GM12873 (cell line): ENCODE data around the gene ABHD12B.

Experiments used
- TF ChIP-seq, protein P1 (sequence below): IDR thresholded peaks from 2 replicates; pipeline ENCODE4 v1.5.1; 2012; ENCODE audit warnings: low read depth, mild to moderate bottlenecking, moderate library complexity, low read length, control low read depth; ENCODE audit not compliant: insufficient read depth; ENCODE audit errors: missing control alignments

The ABHD12B gene, protein sequence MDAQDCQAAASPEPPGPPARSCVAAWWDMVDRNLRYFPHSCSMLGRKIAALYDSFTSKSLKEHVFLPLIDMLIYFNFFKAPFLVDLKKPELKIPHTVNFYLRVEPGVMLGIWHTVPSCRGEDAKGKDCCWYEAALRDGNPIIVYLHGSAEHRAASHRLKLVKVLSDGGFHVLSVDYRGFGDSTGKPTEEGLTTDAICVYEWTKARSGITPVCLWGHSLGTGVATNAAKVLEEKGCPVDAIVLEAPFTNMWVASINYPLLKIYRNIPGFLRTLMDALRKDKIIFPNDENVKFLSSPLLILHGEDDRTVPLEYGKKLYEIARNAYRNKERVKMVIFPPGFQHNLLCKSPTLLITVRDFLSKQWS

DNA sequence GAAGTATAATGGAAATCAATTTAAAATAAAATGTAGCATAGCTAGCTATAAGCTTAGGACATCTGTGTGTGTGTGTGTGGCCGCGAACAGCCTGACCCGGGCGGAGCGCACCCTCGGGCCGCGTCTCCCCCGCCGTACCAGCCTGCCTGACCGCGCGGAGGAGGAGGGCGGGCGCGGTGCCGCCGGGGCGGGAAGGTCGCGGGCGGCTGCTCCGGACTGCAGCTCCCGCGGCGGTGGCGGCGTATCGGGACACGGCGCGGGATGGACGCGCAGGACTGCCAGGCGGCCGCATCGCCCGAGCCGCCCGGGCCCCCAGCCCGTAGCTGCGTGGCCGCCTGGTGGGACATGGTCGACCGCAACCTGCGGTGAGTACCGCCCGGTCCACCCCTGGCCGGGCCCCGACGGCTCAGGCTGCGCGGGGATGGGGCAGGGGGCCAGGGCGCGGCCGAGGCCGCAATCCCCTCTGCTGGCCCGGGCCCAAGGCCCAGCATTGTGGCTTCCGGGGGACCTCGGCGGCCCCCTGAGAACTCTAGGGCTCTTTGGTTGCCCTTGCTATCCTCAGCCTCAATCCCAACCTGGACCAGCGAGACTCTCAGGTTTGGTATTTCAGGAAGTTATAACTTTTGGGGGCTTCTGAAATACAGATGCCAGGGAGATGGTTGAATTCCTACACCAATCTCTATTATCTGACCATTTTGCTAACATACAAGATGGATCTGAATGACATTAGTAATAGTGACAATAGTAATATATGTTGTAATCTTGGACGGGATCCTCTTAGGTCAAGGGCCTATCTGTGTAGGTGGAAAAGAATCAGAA is at the start of gene ABHD12B:
Gene ABHD12B, plus strand, starts transcription at position 140 of the 819 bp plus-strand sequence. Its CDS starts 122 bp downstream, at position 262.
- TF ChIP-seq, protein P1, sequence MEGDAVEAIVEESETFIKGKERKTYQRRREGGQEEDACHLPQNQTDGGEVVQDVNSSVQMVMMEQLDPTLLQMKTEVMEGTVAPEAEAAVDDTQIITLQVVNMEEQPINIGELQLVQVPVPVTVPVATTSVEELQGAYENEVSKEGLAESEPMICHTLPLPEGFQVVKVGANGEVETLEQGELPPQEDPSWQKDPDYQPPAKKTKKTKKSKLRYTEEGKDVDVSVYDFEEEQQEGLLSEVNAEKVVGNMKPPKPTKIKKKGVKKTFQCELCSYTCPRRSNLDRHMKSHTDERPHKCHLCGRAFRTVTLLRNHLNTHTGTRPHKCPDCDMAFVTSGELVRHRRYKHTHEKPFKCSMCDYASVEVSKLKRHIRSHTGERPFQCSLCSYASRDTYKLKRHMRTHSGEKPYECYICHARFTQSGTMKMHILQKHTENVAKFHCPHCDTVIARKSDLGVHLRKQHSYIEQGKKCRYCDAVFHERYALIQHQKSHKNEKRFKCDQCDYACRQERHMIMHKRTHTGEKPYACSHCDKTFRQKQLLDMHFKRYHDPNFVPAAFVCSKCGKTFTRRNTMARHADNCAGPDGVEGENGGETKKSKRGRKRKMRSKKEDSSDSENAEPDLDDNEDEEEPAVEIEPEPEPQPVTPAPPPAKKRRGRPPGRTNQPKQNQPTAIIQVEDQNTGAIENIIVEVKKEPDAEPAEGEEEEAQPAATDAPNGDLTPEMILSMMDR = no peak

DNA sequence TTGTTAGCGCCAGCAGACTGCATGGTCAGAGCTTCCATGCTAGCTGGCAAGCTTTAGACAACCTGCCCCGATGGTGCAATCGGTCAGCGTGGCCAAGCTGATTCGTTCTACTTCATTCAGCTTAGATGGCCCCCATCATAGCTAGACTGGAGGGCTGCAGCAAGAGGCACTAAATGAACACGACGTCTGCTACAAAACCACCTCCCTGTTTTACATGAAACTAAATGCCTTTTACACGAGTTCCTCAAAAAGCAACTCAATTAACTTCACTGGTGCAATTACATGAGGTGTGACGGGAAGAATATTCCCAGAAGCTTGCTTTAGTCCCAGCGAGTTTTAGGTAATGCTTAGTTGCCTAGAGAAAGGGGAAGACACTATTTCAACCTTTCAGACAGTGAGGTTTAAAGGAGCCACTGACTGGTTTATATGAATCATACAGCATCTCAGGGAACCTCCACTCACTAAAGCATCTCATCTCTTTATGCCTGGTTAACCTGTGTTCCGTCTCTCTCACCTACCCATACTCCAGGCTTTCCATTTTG is 49.3 kb upstream of the ABHD12B start:
- TF ChIP-seq, protein P1 = no peak

DNA sequence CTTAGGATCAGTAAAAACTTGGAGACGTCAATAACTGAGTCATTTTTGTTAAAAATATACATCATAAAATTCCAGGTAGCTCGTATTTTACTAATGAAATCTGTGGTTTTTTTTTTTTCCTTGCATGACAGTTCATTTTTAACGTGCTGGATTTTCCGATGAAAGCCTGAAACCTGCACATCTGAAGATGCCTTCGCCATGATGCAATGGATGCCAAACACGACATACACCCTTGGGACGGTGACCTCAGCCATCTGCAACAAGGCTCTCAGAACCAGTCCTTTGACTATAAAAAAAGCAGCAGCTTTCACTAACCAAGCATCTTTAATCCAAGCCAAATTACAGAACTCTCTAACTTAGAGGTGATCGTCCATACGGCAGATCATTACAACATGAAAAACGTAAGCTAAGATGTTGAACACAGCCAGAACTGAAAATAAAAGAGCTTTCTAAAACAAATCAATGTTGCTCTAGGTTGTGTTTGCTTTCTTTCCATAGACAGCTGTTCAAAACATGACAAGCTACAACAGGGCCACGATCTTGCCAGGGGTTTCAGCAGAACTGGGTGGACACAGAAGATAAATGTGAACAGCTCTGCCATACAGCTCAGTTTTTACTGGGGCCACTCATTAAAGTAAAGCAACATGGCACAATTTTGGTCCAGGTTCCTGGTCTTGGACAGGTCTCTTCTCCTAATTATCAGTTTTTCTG is 48.6 kb upstream of the ABHD12B start:
- TF ChIP-seq, protein P1 = no peak

DNA sequence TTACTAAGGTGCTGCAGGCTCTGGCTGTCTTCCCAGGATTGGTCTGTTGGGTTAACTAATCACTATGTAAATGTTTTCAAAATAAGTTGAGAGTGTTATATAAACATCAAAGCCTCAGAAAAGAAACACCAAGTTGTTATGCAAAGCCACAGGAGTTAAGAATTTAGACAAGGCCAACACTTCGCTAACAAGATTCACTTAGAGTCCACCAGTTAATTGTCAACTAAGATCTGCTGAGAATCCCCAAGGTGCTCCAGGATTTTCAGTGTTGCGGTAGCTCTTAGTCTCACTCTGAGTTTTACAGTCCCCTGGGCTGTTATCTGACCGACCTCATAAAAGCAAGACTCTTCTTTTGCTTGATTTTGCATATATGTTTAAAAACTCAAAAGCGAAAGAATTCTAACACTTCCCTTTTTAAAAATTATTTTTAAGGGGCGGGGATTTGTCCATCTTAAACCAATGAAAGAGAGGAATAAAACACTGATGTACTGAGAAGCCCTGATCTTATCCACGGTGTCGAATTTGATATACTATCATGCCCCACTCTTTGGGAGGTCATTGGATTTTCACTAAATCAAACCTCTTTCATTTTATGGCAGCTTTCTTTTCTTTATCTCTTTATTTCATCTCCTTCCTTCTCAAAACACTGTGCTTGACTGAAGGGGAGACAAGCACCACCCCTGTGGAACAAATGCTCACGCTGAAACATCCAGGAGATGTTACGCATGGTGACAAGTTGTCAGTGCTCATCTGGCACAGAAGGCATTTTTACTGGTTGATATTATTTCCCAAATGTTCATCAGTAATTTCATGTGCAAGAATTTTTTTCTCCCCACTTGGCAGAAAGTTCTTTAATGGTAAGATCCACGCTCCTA is 47.9 kb upstream of the ABHD12B start:
- TF ChIP-seq, protein P1 = no peak

DNA sequence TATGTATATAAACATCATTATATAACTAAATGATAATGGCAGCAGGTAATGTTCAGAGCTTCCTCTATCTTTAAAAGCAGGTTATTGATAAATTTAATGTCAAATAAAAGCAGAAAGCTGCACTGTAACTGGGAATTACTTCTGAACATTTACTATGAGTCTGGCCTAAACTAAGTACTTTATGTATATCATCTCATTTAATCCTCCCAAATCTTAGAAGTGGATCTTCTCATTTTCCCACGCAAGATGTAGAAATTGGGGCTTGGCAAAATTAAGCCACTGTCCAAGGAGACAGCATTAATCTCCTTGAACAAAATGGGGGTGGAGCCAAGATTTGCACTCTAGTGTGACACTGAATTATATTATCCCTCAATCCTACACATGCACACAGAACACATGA is 46.5 kb upstream of the ABHD12B start:
- TF ChIP-seq, protein P1 = no peak

DNA sequence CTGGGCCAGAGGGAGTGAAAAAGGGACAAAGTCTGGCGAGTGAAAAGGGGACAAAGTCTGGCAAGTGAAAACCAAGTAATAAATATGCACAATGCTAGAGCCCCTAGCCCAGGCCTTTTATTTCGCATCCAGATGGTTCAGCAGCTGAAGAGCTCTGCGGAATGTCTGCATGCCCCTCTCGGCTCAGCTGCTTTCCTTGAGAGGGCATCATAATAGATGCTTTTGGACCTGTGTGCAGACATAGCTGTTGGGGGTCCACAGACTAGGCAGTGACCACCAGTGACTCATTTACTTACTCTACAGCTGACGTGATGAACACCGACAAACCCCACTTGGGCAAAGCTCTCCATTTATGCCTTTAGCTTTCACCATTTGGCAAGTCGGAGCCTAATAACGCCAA is 45.2 kb upstream of the ABHD12B start:
- TF ChIP-seq, protein P1 = no peak
